Epithelial cell of proximal tubule (primary cell): ENCODE measurements around the gene SKAP2. TPM values are rescaled to one million over a fixed set of nuclear protein-coding genes. Genes with fewer than 3 reads are reported as not detected.

Source experiments
- DNase-seq: peaks from one replicate; pipeline ENCODE4 v3.0.0-alpha.2; 2011; ENCODE audit warnings: low read depth
- H3K4me3 ChIP-seq: 2 replicates; pipeline ENCODE4 v1.5.1; 2011; ENCODE audit warnings: low read depth, mild to moderate bottlenecking, low read length
- total RNA-seq: library from RNA; depleted of rRNA; stranded (reverse); fragments of >200 nt; gene quantifications from 2 replicates; pipeline ENCODE4 v1.2.3, GENCODE V29; 2015
- TF ChIP-seq, protein P1 (sequence below): conservative IDR thresholded peaks from 2 replicates; pipeline ENCODE4 v1.5.1; 2012; ENCODE audit warnings: low read depth, mild to moderate bottlenecking, low read length

SKAP2 gene
- total RNA-seq, 1 donor from 2014 or later = 31.5 TPM

DNA sequence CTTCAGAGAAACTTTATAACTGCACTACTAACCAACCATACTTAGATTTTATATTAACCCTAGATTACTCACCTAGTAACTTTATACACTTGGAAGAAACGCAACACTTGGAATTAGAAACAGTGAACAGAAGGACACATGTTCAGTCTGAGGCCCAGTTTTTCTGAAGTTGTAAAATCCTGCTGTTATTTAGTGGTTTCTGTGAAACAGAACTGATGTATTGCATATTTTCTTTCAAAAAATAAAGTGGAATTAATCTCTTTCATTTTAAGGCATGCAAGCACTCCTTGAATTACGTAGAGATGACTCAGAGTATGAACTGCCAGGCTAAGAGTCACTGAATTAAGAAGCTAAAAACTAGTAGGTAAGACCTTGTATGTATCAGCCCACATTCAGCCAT is 215.8 kb downstream of the SKAP2 start:
- no peak overlapping the region for H3K4me3 ChIP-seq
- peak; percentile 74 for DNase-seq
- TF ChIP-seq, protein P1, sequence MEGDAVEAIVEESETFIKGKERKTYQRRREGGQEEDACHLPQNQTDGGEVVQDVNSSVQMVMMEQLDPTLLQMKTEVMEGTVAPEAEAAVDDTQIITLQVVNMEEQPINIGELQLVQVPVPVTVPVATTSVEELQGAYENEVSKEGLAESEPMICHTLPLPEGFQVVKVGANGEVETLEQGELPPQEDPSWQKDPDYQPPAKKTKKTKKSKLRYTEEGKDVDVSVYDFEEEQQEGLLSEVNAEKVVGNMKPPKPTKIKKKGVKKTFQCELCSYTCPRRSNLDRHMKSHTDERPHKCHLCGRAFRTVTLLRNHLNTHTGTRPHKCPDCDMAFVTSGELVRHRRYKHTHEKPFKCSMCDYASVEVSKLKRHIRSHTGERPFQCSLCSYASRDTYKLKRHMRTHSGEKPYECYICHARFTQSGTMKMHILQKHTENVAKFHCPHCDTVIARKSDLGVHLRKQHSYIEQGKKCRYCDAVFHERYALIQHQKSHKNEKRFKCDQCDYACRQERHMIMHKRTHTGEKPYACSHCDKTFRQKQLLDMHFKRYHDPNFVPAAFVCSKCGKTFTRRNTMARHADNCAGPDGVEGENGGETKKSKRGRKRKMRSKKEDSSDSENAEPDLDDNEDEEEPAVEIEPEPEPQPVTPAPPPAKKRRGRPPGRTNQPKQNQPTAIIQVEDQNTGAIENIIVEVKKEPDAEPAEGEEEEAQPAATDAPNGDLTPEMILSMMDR = no peak

DNA sequence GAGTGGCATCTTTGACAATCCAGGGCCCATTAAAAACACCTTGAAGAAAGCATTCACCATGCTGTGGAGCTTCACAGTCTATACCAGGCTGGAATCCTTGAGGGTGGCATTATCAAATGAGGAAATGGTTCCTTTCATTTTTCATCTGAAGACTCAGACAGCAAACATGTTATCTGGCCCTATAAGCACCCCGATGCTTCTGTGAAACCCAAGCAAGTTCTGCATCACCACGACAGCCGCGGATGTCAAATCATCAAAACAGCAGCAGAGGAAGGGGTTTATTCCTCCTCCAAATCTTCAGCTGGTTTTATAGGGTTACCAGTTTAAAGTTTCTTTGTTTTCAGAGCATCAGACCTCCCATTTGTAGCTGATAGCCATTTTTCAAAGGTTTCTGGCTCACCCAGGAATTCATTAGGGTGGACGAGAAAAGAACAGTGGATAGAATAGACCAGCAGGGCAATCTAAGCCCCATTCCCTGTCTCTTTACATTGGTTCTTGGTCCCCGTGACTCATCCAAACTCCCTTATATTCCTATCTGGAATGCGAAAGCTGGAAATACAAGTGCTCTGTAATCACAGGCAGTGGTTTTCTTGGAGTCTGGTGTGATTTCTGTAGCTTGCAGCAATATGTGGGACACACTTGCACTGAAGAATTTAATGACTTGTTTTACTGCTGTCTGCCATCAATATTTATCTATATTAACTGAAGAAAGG is 217.9 kb downstream of the SKAP2 start:
- TF ChIP-seq, protein P1 = no peak
- H3K4me3 ChIP-seq = no peak overlapping the region
- DNase-seq = no peak

DNA sequence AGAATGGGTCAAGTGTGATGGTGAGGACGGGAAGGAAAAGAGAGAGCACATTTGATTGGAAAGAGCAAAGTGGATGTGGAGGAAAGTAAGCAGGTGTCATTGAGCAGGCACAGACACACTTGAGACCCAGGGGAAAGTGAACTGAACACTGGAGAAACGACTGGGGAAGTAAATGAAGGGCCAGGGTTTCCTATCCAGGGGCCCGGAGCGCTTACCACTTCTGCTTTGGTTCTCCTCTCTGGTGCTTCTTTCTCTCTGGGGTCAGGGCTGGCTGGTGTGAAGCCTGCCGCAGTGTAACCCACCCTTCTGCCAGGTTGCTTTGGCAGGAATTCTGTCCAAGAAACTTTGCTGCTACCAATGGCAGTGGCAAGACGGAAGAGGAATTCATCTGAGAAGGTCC is 219.3 kb downstream of the SKAP2 start:
- TF ChIP-seq, protein P1 = no peak
- DNase-seq = no peak
- H3K4me3 ChIP-seq = no peak overlapping the region

DNA sequence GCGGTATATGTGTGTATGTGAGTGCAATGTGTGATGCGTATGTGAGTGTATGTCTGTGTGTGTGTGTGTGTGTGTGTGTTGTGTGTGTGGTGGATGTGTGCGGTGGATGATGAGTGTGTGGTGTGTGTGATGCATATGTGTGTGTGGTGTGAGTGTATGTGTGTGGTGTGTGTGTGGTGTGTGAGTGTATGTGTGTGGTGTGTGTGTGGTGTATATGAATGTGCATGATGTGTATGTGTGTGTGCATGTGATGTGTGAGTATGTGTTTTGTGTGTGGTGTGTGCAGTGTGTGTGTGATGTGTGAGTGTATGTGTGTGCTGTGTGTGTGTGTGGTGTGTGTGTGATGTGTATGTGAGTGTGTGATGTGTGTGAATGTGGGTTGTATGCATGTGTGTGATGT is 222.0 kb downstream of the SKAP2 start:
- DNase-seq = no peak
- TF ChIP-seq, protein P1 = no peak
- no peak overlapping the region for H3K4me3 ChIP-seq

DNA sequence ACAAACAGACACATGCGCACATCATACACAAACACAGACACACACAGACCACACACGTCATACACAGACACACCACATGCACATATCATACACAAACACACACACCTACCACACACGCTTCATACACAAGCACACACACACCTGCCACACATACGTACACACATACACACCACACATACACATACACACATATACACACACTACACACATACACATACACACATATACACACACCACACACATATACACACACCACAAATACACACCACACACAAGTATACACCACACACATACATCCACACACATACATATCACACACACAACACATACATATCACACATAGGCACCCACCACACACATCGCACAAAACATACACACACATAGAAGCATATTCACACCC is 224.7 kb downstream of the SKAP2 start:
- TF ChIP-seq, protein P1 = no peak
- no peak for DNase-seq
- H3K4me3 ChIP-seq = no peak overlapping the region

DNA sequence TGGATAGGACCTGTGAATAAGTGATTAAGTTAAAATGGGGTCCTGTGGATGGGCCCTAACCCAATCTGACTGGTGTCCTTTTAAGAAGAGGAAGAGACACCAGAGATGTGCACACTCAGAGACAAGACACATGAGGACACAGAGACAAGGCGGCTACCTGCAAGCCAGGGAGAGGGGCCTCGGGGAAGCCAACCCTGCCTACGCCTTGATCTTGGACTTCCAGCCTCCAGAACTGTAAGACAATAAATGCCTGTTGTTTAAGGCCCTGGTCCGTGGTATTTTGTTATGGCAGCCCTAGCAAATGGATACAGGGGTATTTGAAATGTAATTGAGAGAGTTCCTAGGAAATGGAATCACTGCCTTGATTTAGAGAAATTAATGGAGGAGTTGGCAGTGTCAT is 225.3 kb downstream of the SKAP2 start:
- DNase-seq = no peak
- TF ChIP-seq, protein P1 = no peak
- H3K4me3 ChIP-seq = no peak overlapping the region

DNA sequence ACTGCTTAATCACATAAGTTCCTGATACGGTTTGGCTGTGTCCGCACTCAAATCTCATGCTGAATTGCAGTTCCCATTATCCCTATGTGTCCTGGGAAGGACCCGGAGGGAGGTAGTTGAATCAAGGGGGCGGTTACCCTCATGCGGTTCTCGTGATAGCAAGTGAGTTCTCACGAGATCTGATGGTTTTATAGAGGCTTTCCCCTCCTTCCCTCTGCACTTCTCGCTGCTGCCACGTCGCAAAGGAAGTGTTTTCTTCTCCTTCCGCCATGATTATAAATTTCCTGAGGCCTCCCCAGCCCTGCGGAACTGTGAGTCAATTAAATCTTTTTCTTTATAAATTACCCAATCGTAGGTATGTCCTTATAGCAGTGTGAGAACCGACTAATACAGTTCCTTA is 226.2 kb downstream of the SKAP2 start:
- DNase-seq = no peak
- H3K4me3 ChIP-seq = no peak overlapping the region
- TF ChIP-seq, protein P1 = no peak
